Naive thymus-derived CD4-positive, alpha-beta T cell (primary cell): ENCODE data around the gene WIZ. TPM values are rescaled to one million over a fixed set of nuclear protein-coding genes. Genes with fewer than 3 reads are reported as not detected.
"Not testable (repeated sequence)": the region's sequence is repeated elsewhere in the genome, so short reads cannot be mapped to it uniquely, and the experiment has no call there.

Experiments
- ATAC-seq: fragments of 150-1000 bp; cut with Tn5 transposase; 2 replicates; pipeline ENCODE4 v1.10.0; 2021; ENCODE audit warnings: mild to moderate bottlenecking, moderate library complexity
- CTCF ChIA-PET: fragments of 350-600 bp; sonication (Branson Sonifier 250); formaldehyde crosslinking; loops from one replicate; lab custom pipeline; 2021; ENCODE audit warnings: antibody characterized with exemption; lab: Charles Lee
- POLR2A ChIA-PET: fragments of 350-600 bp; sonication (Branson Sonifier 250); formaldehyde crosslinking; loops from one replicate; lab custom pipeline; 2021; ENCODE audit warnings: antibody characterized with exemption, inconsistent platforms; lab: Charles Lee
- DNase-seq, 9 donors: peaks; one replicate each; pipeline versions ENCODE4 v3.0.0 to v3.0.0-alpha.2; 2020 to 2022; ENCODE audit warnings: mixed read lengths in 1 of 9
- H3K27ac ChIP-seq: one replicate; pipeline ENCODE4 v1.7.0; 2013; ENCODE audit warnings: mild to moderate bottlenecking, low read depth, low read length, moderate library complexity
- H3K27me3 ChIP-seq, 2 donors: one replicate each; pipeline ENCODE4 v1.7.0; 2013; ENCODE audit warnings: low read length in 2 of 2, mild to moderate bottlenecking in 2 of 2, moderate library complexity in 2 of 2; ENCODE audit not compliant: control insufficient read depth in 2 of 2, insufficient read depth in 2 of 2
- H3K36me3 ChIP-seq, 3 experiments: 1 replicate in 2 of 3; 2 replicates in 1 of 3; pipeline ENCODE4 v1.7.0; 2013; ENCODE audit warnings: low read length in 3 of 3, mild to moderate bottlenecking in 3 of 3, moderate library complexity in 1 of 3; ENCODE audit not compliant: insufficient read depth in 3 of 3, control insufficient read depth in 2 of 3
- H3K4me1 ChIP-seq, 2 donors: one replicate each; pipeline ENCODE4 v1.7.0; 2013; ENCODE audit warnings: low read length in 2 of 2, mild to moderate bottlenecking in 2 of 2, moderate library complexity in 1 of 2; ENCODE audit not compliant: control insufficient read depth in 2 of 2, insufficient read depth in 2 of 2
- H3K4me3 ChIP-seq: 2 replicates; pipeline ENCODE4 v1.7.0; 2013; ENCODE audit warnings: mild to moderate bottlenecking, low read length
- H3K9me3 ChIP-seq, 3 experiments: 1 replicate in 2 of 3; 2 replicates in 1 of 3; pipeline ENCODE4 v1.7.0; 2013; ENCODE audit warnings: low read length in 3 of 3; ENCODE audit not compliant: control insufficient read depth in 2 of 3
- H3K27ac Mint-ChIP-seq, 9 donors: one replicate each; pipeline ENCODE4 v1.8.0; 2020 to 2022; ENCODE audit warnings: mixed read lengths in 9 of 9, mild to moderate bottlenecking in 8 of 9, moderate library complexity in 5 of 9, inconsistent platforms in 2 of 9
- H3K27me3 Mint-ChIP-seq, 5 donors: one replicate each; pipeline ENCODE4 v1.8.0; 2021 to 2022; ENCODE audit warnings: mixed read lengths in 5 of 5, mild to moderate bottlenecking in 1 of 5
- H3K36me3 Mint-ChIP-seq, 5 donors: one replicate each; pipeline ENCODE4 v1.8.0; 2020 to 2022; ENCODE audit warnings: mixed read lengths in 5 of 5, mild to moderate bottlenecking in 3 of 5, inconsistent platforms in 1 of 5
- H3K4me1 Mint-ChIP-seq, 7 donors: one replicate each; pipeline ENCODE4 v1.8.0; 2020 to 2022; ENCODE audit warnings: mixed read lengths in 7 of 7, mild to moderate bottlenecking in 3 of 7, inconsistent platforms in 1 of 7
- H3K4me3 Mint-ChIP-seq, 10 donors: one replicate each; pipeline ENCODE4 v1.8.0; 2020 to 2022; ENCODE audit warnings: mild to moderate bottlenecking in 10 of 10, mixed read lengths in 10 of 10, moderate library complexity in 6 of 10, inconsistent platforms in 2 of 10
- H3K9me3 Mint-ChIP-seq, 11 donors: one replicate each; pipeline ENCODE4 v1.8.0; 2020 to 2022; ENCODE audit warnings: mixed read lengths in 11 of 11, mild to moderate bottlenecking in 4 of 11, inconsistent platforms in 1 of 11, moderate library complexity in 1 of 11
- intact Hi-C, 2 donors: fragments of 100-400 bp; cut with micrococcal nuclease; formaldehyde crosslinking; loops; one replicate each; pipeline ENCODE4 v1.15.1; 2023
- polyA plus RNA-seq, 2 donors: library from polyadenylated mRNA; unstranded; fragments of 300-500 nt; fragmentation: Illumina TruSeq; gene quantifications; one replicate each; pipeline ENCODE4 v1.2.3, GENCODE V29; 2021
- total RNA-seq, 6 experiments: library from RNA in 5 of 6; stranded (reverse) in 5 of 6; gene quantifications; 1 replicate in 5 of 6; 2 replicates in 1 of 6; pipeline ENCODE4 v1.2.3 and lab custom pipeline; 2021 to 2026

The WIZ gene
- total and polyA plus RNA-seq, 7 experiments from 2014 or later: 0.91 to 34.9 (median 22.9) TPM

- ChIA-PET POLR2A (interaction anchor here (0.5 to 6.9 kb wide), 28 partner anchors 9 to 657 kb away, joined by 3 to 128 read pairs (median 4); partner anchors contain the start of genes AKAP8, BRD4, RASAL3 and TPM4), CTCF (interaction anchor here (0.6 to 10.2 kb wide), 30 partner anchors 9 to 914 kb away, joined by 3 to 182 read pairs (median 6); partner anchors contain the start of genes AKAP8, BRD4 and RASAL3)
- H3K9me3 ChIP-seq: no peaks in the 10 kb centered on the region
- DNase-seq (peak; percentile 90 to 100 (median 99)), ATAC-seq (peak; percentile 95)
- no peaks in the 10 kb centered on the region for H3K27me3 ChIP-seq
- H3K27me3 Mint-ChIP-seq: no peaks in the 10 kb centered on the region
- H3K27ac Mint-ChIP-seq: peak within 1 kb of the TSS; percentile 94 to 99 (median 97)
- H3K4me3 ChIP-seq: peak within 1 kb of the TSS; percentile 71
- peak within 1 kb of the TSS; percentile 92 to 100 (median 99) for H3K4me3 Mint-ChIP-seq
- peaks cover 23 to 25% of the 10 kb centered on the region in 2 donors for H3K4me1 ChIP-seq
- intact Hi-C loops: loop anchor here (1.0 to 2.0 kb wide), 16 partner anchors 14 to 418 kb away; partner anchors contain the start of genes AKAP8 (in 2 of the 2) and RASAL3 (in 1 of the 2)
- peaks cover 13 to 27% (median 19%) of the 10 kb centered on the region in 5 donors for H3K36me3 Mint-ChIP-seq
- peak within 1 kb of the TSS; percentile 88 for H3K27ac ChIP-seq
- H3K9me3 Mint-ChIP-seq: peaks cover 0 to 6% (median 0%) of the 10 kb centered on the region in 11 donors
- H3K36me3 ChIP-seq: peaks cover 5 to 26% (median 7%) of the 10 kb centered on the region in 3 experiments
- H3K4me1 Mint-ChIP-seq: peaks cover 31 to 53% (median 42%) of the 10 kb centered on the region in 7 donors
Measured at GRCh38 chr19:15418579-15419412, 31.0 kb downstream of the WIZ start, which contains the start of gene AKAP8L. AKAP8L (minus strand) TSS chr19:15418988; CDS start chr19:15418923, 65 bp downstream.

GRCh38 chr19:15418231-15418578, 31.6 kb downstream of the WIZ start:
- ChIA-PET CTCF (interaction anchor here (0.8 to 10.2 kb wide), 18 partner anchors 9 to 326 kb away, joined by 3 to 182 read pairs (median 8); partner anchors contain the start of genes AKAP8, BRD4 and RASAL3), POLR2A (interaction anchor here (0.6 to 6.9 kb wide), 20 partner anchors 8 to 326 kb away, joined by 3 to 128 read pairs (median 4); partner anchors contain the start of genes AKAP8, BRD4 and RASAL3)
- Histone ChIP-seq H3K27ac (peak overlapping the region; percentile 88), H3K9me3 (no peaks in the 10 kb centered on the region), H3K27me3 (no peaks in the 10 kb centered on the region), H3K4me3 (peak overlapping the region; percentile 71), H3K36me3 (peaks cover 1 to 22% (median 3%) of the 10 kb centered on the region in 3 experiments), H3K4me1 (peaks cover 28 to 31% of the 10 kb centered on the region in 2 donors)
- no peak for ATAC-seq
- H3K9me3 Mint-ChIP-seq: peaks cover 0 to 5% (median 0%) of the 10 kb centered on the region in 11 donors
- peak overlapping the region; percentile 94 to 99 (median 97) for H3K27ac Mint-ChIP-seq
- peak overlapping the region; percentile 92 to 100 (median 99) for H3K4me3 Mint-ChIP-seq
- DNase-seq: no peak
- intact Hi-C loops: loop anchor here (2.0 kb wide), 3 partner anchors 87 to 419 kb away; no protein-coding TSS in a partner anchor
- peaks cover 32 to 59% (median 45%) of the 10 kb centered on the region in 7 donors for H3K4me1 Mint-ChIP-seq
- H3K27me3 Mint-ChIP-seq: no peaks in the 10 kb centered on the region
- H3K36me3 Mint-ChIP-seq: peaks cover 9 to 25% (median 15%) of the 10 kb centered on the region in 5 donors

- Histone ChIP-seq H3K27ac (peak overlapping the region; percentile 88), H3K4me1 (peaks cover 33 to 35% of the 10 kb centered on the region in 2 donors), H3K4me3 (peak overlapping the region; percentile 71), H3K27me3 (no peaks in the 10 kb centered on the region), H3K36me3 (peaks cover 0 to 21% (median 0%) of the 10 kb centered on the region in 3 experiments), H3K9me3 (no peaks in the 10 kb centered on the region)
- no peak for ATAC-seq
- peaks cover 5 to 23% (median 10%) of the 10 kb centered on the region in 5 donors for H3K36me3 Mint-ChIP-seq
- peak overlapping the region; percentile 94 to 99 (median 97) for H3K27ac Mint-ChIP-seq
- CTCF ChIA-PET: interaction anchor here (1.5 to 10.2 kb wide), 6 partner anchors 15 to 241 kb away, joined by 4 to 182 read pairs (median 10); no protein-coding TSS in a partner anchor
- no peaks in the 10 kb centered on the region for H3K27me3 Mint-ChIP-seq
- peaks cover 0 to 4% (median 0%) of the 10 kb centered on the region in 11 donors for H3K9me3 Mint-ChIP-seq
- POLR2A ChIA-PET: interaction anchor here (0.6 to 6.9 kb wide), 7 partner anchors 10 to 136 kb away, joined by 3 to 128 read pairs (median 4); partner anchors contain the start of gene AKAP8
- peak overlapping the region; percentile 92 to 100 (median 99) for H3K4me3 Mint-ChIP-seq
- H3K4me1 Mint-ChIP-seq: peaks cover 32 to 64% (median 49%) of the 10 kb centered on the region in 7 donors
- DNase-seq: no peak
- intact Hi-C loops: loop anchor here (2.0 kb wide), 3 partner anchors 87 to 419 kb away; no protein-coding TSS in a partner anchor
Measured at GRCh38 chr19:15417699-15418098, 32.1 kb downstream of the WIZ start.

- Mint-ChIP-seq H3K4me1 (peaks cover 26 to 71% (median 48%) of the 10 kb centered on the region in 7 donors), H3K4me3 (peak overlapping the region in 8 of 10 donors; percentile 5 to 48 (median 25)), H3K27ac (peak overlapping the region in 5 of 9 donors; percentile 14 to 87 (median 49)), H3K9me3 (no peaks in the 10 kb centered on the region), H3K27me3 (no peaks in the 10 kb centered on the region), H3K36me3 (peaks cover 0 to 12% (median 6%) of the 10 kb centered on the region in 5 donors)
- Histone ChIP-seq H3K4me1 (peaks cover 25 to 26% of the 10 kb centered on the region in 2 donors), H3K36me3 (peaks cover 0 to 36% (median 7%) of the 10 kb centered on the region in 3 experiments), H3K9me3 (no peaks in the 10 kb centered on the region), H3K4me3 (no peak overlapping the region), H3K27me3 (no peaks in the 10 kb centered on the region), H3K27ac (no peak overlapping the region)
- intact Hi-C loops: no loop called here
- ChIA-PET CTCF (interaction anchor here (0.6 to 10.2 kb wide), 2 partner anchors 63 to 141 kb away, joined by 4 to 182 read pairs; no protein-coding TSS in a partner anchor), POLR2A (interaction anchor here (0.7 kb wide), 1 partner anchor 1060 kb away, joined by 3 read pairs; no protein-coding TSS in a partner anchor)
- no peak for ATAC-seq
- no peak for DNase-seq
Measured at GRCh38 chr19:15412832-15413231, 36.9 kb downstream of the WIZ start.

- H3K27ac Mint-ChIP-seq: peak overlapping the region in 1 of 9 donors; percentile 21
- intact Hi-C loops, ATAC-seq, H3K4me3 Mint-ChIP-seq, H3K27me3 ChIP-seq, DNase-seq, H3K27ac ChIP-seq, H3K27me3 Mint-ChIP-seq, H3K4me3 ChIP-seq, H3K9me3 ChIP-seq, H3K9me3 Mint-ChIP-seq, CTCF ChIA-PET: not testable (repeated sequence)
- Histone ChIP-seq H3K4me1 (peaks cover 11% of the 10 kb centered on the region in 2 donors), H3K36me3 (peaks cover 0 to 36% (median 7%) of the 10 kb centered on the region in 3 experiments)
- POLR2A ChIA-PET: interaction anchor here (1.5 kb wide), 1 partner anchor 32 kb away, joined by 5 read pairs; the partner anchor contains the start of gene AKAP8
- peaks cover 19 to 71% (median 48%) of the 10 kb centered on the region in 7 donors for H3K4me1 Mint-ChIP-seq
- peaks cover 0 to 11% (median 6%) of the 10 kb centered on the region in 5 donors for H3K36me3 Mint-ChIP-seq
Measured at GRCh38 chr19:15411351-15411750, 38.4 kb downstream of the WIZ start.
